Mesothelial cell of epicardium (in vitro differentiated cells): ENCODE results near the gene ARHGDIA. TPM values are rescaled to one million over a fixed set of nuclear protein-coding genes. Genes with fewer than 3 reads are reported as not detected.

Experiments
- DNase-seq, 2 experiments: peaks; one replicate each; pipeline ENCODE4 v3.0.0; 2021; ENCODE audit warnings: low spot score in 2 of 2; ENCODE audit not compliant: unreplicated experiment in 2 of 2
- H3K27ac Mint-ChIP-seq: 2 replicates; pipeline ENCODE4 v1.8.0; 2021; ENCODE audit warnings: mixed read lengths
- H3K27me3 Mint-ChIP-seq: 2 replicates; pipeline ENCODE4 v1.8.0; 2021; ENCODE audit warnings: low read depth, mixed read lengths
- H3K36me3 Mint-ChIP-seq: 2 replicates; pipeline ENCODE4 v1.8.0; 2021; ENCODE audit warnings: mixed read lengths
- H3K4me1 Mint-ChIP-seq: 2 replicates; pipeline ENCODE4 v1.8.0; 2021; ENCODE audit warnings: mixed read lengths
- H3K4me3 Mint-ChIP-seq: 2 replicates; pipeline ENCODE4 v1.8.0; 2021; ENCODE audit warnings: mild to moderate bottlenecking, moderate library complexity, mixed read lengths
- H3K9me3 Mint-ChIP-seq: 2 replicates; pipeline ENCODE4 v1.8.0; 2021; ENCODE audit warnings: mixed read lengths
- total RNA-seq: library from RNA; stranded (reverse); gene quantifications from 3 replicates; pipeline ENCODE4 v1.2.1, GENCODE V29; 2021
- TF ChIP-seq, protein P1 (sequence below): fragments of 200-600 bp; sonication (generic); IDR thresholded peaks from one replicate; pipeline ENCODE4 v1.5.0; 2021; ENCODE audit warnings: antibody characterized with exemption; ENCODE audit not compliant: unreplicated experiment

Gene ARHGDIA
- total RNA-seq, 1 donor from 2014 or later: 258 TPM

DNA sequence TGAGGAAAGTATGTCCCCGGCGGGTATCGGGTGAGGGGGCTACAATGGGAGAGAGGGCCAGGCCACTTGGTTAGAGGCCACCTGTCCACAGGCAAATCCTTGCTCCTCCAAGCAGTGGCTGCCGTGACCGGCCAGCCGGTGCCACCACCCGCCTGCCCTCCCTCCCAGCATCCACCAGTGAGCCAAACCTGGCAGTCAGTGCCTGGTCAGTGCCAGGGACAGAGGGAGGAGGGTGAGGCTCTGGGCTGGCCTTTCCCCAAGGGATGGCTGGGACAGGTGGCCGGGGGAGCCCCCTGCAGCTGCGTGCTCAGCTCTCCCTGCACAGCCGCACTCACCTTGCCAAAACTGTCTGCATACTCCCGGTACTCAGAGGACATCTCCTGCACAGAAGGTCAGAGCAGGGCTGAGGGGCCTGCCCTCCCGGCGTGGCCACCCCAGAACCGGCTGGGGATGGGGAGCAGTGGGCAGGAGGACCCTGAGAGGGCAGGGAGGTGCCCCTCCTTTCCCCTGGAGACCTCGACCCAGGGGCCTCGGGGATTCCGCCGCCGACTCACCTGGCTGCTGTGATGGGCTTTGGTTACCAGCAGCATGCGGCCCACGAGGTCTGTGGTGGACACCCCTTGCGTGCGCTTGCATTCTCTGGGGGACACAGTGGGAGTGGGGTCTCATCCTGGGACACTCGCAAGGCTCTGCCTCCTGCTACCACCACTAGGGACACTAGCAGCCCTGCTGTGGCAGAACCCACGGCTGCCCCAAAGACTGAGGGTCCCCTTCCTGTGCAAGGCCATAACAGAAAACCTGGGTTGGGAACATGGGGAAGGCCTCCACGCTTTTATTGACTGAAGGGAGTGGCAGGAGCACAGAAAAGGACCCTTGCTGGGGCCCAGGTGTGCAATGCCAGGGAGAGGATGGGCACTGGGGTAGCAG is 36.3 kb upstream of the ARHGDIA start:
- peaks cover 2% of the 10 kb centered on the region for H3K36me3 Mint-ChIP-seq
- H3K4me1 Mint-ChIP-seq: peaks cover 3% of the 10 kb centered on the region
- TF ChIP-seq, protein P1, sequence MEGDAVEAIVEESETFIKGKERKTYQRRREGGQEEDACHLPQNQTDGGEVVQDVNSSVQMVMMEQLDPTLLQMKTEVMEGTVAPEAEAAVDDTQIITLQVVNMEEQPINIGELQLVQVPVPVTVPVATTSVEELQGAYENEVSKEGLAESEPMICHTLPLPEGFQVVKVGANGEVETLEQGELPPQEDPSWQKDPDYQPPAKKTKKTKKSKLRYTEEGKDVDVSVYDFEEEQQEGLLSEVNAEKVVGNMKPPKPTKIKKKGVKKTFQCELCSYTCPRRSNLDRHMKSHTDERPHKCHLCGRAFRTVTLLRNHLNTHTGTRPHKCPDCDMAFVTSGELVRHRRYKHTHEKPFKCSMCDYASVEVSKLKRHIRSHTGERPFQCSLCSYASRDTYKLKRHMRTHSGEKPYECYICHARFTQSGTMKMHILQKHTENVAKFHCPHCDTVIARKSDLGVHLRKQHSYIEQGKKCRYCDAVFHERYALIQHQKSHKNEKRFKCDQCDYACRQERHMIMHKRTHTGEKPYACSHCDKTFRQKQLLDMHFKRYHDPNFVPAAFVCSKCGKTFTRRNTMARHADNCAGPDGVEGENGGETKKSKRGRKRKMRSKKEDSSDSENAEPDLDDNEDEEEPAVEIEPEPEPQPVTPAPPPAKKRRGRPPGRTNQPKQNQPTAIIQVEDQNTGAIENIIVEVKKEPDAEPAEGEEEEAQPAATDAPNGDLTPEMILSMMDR: no peak
- H3K27me3 Mint-ChIP-seq: peaks cover 5% of the 10 kb centered on the region
- DNase-seq: no peak
- no peaks in the 10 kb centered on the region for H3K9me3 Mint-ChIP-seq
- no peak overlapping the region for H3K4me3 Mint-ChIP-seq
- no peak overlapping the region for H3K27ac Mint-ChIP-seq

DNA sequence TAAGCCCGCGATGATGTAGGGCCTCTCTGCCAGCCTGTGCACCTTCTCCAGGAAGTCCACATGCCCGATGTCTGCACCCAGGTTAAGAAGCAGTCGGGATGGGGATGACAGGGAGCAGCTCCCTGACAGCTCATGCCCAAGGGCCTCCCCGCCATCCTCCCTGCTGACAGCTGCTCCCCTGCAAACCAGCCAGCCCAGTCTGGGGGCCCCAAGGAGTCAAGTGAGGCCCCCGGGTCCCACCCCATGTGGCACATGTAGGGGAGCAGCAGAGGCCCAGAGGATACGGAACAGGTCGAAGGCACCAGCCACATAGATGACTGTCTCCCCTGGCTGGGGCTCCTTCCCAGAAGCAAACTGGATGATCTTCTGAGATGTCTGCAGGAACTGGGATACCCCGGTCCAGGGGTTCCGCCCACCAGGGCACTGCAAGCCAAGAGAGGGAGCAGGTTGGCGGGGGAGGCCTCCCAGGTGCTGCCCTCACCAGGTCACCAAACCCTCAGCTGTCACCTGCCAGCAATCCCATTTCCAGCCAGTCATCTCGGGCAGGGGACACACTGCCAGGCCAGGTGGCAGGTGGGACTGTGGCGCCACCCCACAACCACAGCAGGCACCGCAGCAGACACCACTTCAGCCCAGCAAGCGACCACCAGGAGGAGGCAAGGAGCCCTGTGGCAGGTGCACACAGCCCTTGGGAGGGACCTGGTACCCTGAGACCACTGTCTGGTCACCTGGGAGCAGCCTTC is 35.5 kb upstream of the ARHGDIA start:
- TF ChIP-seq, protein P1: no peak

DNA sequence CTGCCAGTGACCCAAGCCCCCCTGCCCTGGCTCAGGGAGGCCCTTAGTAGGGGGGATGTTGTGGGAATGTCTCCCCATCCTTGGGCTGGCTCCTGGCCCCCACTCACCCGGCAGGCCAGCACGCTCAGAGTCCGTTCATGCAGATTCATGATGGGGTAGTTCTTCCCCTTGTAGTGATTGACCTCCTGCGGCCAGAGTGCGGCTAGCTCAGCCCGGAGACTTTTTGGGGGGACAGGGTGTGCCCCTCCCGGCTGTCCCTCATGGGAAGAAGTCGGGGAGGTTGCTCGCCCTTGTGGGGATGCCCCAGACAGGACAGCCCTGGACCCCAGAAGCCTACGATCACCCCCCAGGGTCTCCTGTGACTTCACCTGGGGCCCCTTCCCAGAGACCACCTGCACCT is 34.9 kb upstream of the ARHGDIA start:
- peaks cover 12% of the 10 kb centered on the region for H3K27me3 Mint-ChIP-seq
- no peak for DNase-seq
- H3K27ac Mint-ChIP-seq: no peak overlapping the region
- TF ChIP-seq, protein P1: no peak
- H3K4me3 Mint-ChIP-seq: no peak overlapping the region
- peaks cover 1% of the 10 kb centered on the region for H3K4me1 Mint-ChIP-seq
- no peaks in the 10 kb centered on the region for H3K9me3 Mint-ChIP-seq
- H3K36me3 Mint-ChIP-seq: no peaks in the 10 kb centered on the region

More for the DNA sequence above, 35.5 kb upstream of the ARHGDIA start:
- no peaks in the 10 kb centered on the region for H3K9me3 Mint-ChIP-seq
- DNase-seq: no peak
- H3K4me3 Mint-ChIP-seq: no peak overlapping the region
- peaks cover 6% of the 10 kb centered on the region for H3K27me3 Mint-ChIP-seq
- H3K36me3 Mint-ChIP-seq: no peaks in the 10 kb centered on the region
- peaks cover 1% of the 10 kb centered on the region for H3K4me1 Mint-ChIP-seq
- H3K27ac Mint-ChIP-seq: no peak overlapping the region

DNA sequence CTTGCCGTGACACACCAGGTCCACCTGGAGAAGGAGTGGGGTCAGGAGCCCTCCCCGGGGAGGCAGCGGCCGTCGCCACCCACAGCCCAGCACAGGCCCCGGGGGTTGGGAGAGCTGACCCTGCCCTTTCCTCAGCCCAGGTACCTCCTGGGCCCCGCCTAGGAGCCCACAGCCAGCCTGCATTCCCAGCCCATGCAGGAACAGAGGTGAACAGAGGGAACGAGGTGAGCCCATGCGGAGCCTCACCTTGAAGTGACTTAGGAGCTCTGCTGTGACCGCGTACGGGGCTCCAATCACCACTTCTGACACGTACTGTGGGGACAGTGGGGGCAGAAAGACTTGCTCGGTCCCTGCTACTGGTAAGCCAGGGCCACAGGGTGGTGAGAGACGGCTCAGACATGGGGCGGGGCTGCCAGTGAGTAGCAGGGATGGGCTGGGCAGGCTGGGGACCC is 34.3 kb upstream of the ARHGDIA start:
- Mint-ChIP-seq H3K36me3 (no peaks in the 10 kb centered on the region), H3K9me3 (no peaks in the 10 kb centered on the region), H3K27me3 (peaks cover 17% of the 10 kb centered on the region), H3K4me1 (no peaks in the 10 kb centered on the region), H3K27ac (no peak overlapping the region), H3K4me3 (no peak overlapping the region)
- TF ChIP-seq, protein P1: no peak
- DNase-seq: no peak

DNA sequence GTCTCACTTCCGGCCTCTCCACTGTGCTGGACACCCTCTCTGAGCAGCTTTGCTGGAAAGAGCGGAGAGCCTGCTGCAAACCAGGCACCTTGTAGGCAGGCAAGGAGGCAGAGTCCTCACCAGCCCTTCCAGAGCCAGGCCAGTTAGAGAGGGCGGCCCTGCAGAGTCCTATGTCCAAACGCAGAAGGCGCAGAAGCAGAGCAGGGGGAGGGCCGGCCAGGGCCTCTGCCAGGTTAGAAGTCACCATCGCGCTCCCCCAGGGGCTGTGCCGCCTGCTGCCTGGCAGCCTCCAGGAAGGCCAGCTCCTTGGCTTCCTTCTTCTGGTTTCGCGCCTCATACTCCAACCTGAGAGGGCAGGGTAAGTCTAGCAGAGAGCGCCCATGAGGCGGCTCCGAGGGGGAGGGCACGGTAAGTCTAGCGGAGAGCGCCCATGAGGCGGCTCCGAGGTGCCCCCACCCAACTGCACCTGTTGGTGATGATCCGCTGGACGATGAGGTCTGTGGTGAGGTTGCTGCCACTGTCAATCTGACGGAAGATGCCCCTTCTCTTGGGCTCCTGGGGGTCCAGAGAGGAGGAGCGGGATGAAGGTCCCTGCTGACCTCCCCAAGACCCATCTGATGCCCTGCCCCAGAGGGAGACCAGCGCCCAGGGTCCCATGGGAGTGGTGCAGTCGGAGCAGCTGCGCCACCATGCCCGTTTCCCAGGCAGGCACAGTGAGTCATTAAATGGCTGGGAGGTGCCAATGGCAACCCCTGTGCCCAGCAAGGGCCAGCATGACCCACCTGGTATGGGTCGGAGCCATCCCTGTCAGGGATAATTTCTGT is 33.7 kb upstream of the ARHGDIA start:
- peaks cover 6% of the 10 kb centered on the region for H3K36me3 Mint-ChIP-seq
- H3K9me3 Mint-ChIP-seq: no peaks in the 10 kb centered on the region
- no peaks in the 10 kb centered on the region for H3K4me1 Mint-ChIP-seq
- TF ChIP-seq, protein P1: no peak
- no peak overlapping the region for H3K4me3 Mint-ChIP-seq
- no peak for DNase-seq
- no peak overlapping the region for H3K27ac Mint-ChIP-seq
- peaks cover 17% of the 10 kb centered on the region for H3K27me3 Mint-ChIP-seq
